T-helper 2 cell treated with Interferon-gamma antibody and Interleukin-4, amounts not matched to agents 5 μg/mL and 100 μg/mL, for 36 hours (primary cell): Measurements from ENCODE around the gene SLC13A1.
"Not testable (repeated sequence)": the region's sequence is repeated elsewhere in the genome, so short reads cannot be mapped to it uniquely, and the experiment has no call there.

ENCODE experiments used
- DNase-seq: peaks from one replicate; pipeline ENCODE4 v3.0.0; 2021; ENCODE audit warnings: low spot score
- H3K27ac Mint-ChIP-seq: one replicate; pipeline ENCODE4 v1.8.0; 2021; ENCODE audit warnings: mild to moderate bottlenecking, mixed read lengths
- H3K27me3 Mint-ChIP-seq: one replicate; pipeline ENCODE4 v1.8.0; 2021; ENCODE audit warnings: low read depth, mixed read lengths
- H3K36me3 Mint-ChIP-seq: one replicate; pipeline ENCODE4 v1.8.0; 2021; ENCODE audit warnings: low read depth, mixed read lengths
- H3K4me1 Mint-ChIP-seq: one replicate; pipeline ENCODE4 v1.8.0; 2021; ENCODE audit warnings: low read depth, mixed read lengths
- H3K4me3 Mint-ChIP-seq: one replicate; pipeline ENCODE4 v1.8.0; 2022; ENCODE audit warnings: mild to moderate bottlenecking, moderate library complexity, mixed read lengths
- H3K9me3 Mint-ChIP-seq: one replicate; pipeline ENCODE4 v1.8.0; 2021; ENCODE audit warnings: mixed read lengths

The SLC13A1 gene, protein sequence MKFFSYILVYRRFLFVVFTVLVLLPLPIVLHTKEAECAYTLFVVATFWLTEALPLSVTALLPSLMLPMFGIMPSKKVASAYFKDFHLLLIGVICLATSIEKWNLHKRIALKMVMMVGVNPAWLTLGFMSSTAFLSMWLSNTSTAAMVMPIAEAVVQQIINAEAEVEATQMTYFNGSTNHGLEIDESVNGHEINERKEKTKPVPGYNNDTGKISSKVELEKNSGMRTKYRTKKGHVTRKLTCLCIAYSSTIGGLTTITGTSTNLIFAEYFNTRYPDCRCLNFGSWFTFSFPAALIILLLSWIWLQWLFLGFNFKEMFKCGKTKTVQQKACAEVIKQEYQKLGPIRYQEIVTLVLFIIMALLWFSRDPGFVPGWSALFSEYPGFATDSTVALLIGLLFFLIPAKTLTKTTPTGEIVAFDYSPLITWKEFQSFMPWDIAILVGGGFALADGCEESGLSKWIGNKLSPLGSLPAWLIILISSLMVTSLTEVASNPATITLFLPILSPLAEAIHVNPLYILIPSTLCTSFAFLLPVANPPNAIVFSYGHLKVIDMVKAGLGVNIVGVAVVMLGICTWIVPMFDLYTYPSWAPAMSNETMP

DNA sequence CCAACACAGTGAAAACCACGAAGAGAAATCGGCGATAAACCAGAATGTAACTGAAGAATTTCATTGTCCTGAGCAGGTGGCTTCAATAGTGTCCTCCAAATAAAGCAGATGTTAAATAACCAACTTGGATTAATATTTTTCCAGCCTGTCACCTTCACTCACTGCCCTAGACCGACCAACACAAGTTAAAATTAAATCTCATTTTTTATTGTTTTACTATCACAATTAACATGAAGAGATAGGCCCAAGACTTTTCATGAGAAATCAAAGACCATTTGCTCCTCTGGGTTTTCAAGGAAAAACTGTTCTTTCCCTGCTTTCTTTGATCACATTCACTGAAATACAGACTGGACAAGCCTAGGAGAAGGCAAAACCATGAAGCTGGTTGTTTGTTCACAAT lies at the start of gene SLC13A1:
Gene SLC13A1 (minus strand): TSS at position 87 of the 400 bp plus-strand sequence. CDS start 23 bp downstream, at position 64.
- Mint-ChIP-seq H3K4me1 (no peaks in the 10 kb centered on the region), H3K27me3 (no peaks in the 10 kb centered on the region), H3K36me3 (no peaks in the 10 kb centered on the region), H3K27ac (no peak within 1 kb of the TSS), H3K9me3 (no peaks in the 10 kb centered on the region), H3K4me3 (no peak within 1 kb of the TSS)
- DNase-seq = no peak

DNA sequence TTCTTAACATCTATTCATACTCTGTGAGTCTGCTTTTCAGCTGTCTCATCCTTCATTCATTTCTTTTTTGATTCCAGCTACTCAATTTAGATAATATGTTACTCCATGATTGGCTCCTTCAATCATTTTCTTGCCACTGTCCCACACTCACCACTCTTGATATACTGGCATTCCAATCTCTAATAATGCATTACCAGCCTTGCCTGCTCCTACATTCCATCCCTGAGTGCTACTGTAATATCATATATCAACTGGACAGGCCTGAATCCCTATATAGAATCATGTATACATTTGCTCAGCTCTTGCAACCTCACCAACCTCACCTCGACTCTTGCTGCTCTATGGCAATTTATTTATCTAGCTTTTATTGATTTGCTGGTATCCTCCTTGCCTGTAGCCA lies 45.0 kb upstream of the SLC13A1 start:
- no peaks in the 10 kb centered on the region for H3K36me3 Mint-ChIP-seq
- no peak overlapping the region for H3K4me3 Mint-ChIP-seq
- no peaks in the 10 kb centered on the region for H3K4me1 Mint-ChIP-seq
- DNase-seq = no peak
- H3K27ac Mint-ChIP-seq = no peak overlapping the region
- H3K9me3 Mint-ChIP-seq = no peaks in the 10 kb centered on the region
- no peaks in the 10 kb centered on the region for H3K27me3 Mint-ChIP-seq

DNA sequence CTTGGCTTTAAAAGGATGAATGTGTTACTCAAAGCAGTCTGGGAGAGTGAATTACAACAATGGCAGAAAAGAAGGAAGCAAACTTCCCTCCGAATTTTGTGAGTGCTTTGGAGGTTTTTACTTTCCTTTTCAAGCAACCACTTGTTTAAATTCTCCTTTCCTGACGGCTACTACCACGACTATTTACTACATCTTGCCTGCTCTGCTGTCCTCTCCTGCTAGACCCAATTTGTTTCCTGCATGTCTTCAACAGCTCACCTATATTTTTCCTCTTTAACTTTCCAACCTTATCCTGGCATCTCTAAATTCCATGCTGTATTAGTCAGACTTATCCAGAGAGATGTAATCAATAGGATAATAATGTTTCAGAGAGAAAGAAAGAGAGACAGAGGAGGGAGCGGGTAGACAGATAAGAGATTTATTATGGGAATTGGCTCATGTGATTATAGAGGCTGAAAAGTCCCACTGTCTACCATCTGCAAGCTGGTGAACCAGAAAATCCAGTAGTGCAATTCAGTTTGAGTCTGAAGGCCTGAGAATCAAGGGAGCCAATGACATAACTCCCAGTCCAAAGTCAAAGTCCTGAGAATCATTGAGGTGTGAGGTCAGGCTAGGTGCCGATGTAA lies 42.8 kb upstream of the SLC13A1 start:
- no peak for DNase-seq
- Mint-ChIP-seq H3K9me3 (no peaks in the 10 kb centered on the region), H3K4me3 (no peak overlapping the region), H3K27ac (no peak overlapping the region), H3K36me3 (no peaks in the 10 kb centered on the region), H3K27me3 (no peaks in the 10 kb centered on the region), H3K4me1 (no peaks in the 10 kb centered on the region)

DNA sequence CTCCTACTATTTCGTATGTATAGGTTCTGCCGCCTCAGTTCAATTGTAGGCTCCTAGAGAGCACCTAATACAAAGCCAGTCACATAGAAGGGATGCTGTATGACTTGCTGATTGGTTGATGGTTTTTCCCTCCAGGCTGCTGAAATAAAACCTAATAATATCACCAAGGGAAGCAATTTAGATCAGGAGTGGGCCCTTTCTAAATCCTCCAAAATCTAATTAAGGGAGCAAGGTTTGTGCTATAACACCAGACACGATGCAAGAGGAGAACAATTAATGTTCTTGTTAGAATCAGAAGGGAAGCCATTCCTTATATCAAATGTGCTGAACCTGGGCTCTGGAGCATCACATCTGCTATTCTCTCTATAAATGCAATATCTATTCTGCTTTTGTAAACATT lies 42.0 kb upstream of the SLC13A1 start:
- DNase-seq = no peak
- Mint-ChIP-seq H3K36me3 (no peaks in the 10 kb centered on the region), H3K4me1 (no peaks in the 10 kb centered on the region), H3K27me3 (no peaks in the 10 kb centered on the region), H3K9me3 (no peaks in the 10 kb centered on the region), H3K27ac (no peak overlapping the region), H3K4me3 (no peak overlapping the region)

DNA sequence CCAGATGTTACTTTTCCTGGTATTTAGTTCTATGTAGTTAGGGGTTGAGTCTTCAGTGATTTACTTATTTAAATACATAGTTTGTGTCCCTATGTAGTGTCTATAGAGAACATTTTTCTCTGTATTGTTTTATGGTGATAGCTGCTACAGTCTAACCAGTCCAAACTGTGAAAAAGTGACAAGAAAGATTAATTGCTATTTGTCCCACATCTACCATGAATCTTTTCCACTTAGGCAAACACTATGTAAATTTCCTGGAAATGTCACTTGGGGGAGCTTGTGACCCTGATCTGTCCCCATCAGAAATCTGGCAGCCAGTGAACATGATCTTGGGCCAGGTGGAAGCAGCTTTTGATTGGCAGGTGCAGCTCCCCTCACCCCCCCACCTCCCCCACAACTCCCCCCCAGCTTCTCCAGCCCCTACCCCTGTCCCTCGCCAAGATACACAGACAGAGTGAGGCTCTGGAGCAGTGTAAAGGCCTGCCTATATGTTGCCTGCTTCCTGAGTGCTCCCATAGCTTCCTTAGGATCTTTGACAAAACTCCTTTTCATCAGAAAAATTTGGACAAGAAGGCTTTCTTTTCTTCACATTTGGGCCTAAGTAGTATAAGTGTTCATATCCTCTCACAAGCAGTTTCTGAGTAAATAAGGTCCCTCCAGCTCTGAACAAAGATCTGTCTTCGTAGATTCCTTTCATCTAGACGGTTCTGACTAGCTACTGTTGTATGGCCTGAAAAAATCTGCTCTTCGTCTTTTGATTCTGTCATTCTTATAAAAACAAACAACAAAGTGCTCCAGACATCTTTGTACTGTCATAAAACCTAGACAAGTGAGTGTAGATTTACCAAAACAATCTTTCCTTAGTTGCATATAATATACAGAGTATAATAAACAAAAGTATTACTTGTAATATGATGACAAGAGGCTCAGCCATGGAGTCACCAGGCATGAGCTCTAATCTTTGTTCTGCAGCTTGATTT lies 31.5 kb upstream of the SLC13A1 start:
- no peak overlapping the region for H3K27ac Mint-ChIP-seq
- H3K36me3 Mint-ChIP-seq = no peaks in the 10 kb centered on the region
- H3K4me1 Mint-ChIP-seq = no peaks in the 10 kb centered on the region
- no peaks in the 10 kb centered on the region for H3K9me3 Mint-ChIP-seq
- H3K4me3 Mint-ChIP-seq = no peak overlapping the region
- no peaks in the 10 kb centered on the region for H3K27me3 Mint-ChIP-seq
- no peak for DNase-seq

DNA sequence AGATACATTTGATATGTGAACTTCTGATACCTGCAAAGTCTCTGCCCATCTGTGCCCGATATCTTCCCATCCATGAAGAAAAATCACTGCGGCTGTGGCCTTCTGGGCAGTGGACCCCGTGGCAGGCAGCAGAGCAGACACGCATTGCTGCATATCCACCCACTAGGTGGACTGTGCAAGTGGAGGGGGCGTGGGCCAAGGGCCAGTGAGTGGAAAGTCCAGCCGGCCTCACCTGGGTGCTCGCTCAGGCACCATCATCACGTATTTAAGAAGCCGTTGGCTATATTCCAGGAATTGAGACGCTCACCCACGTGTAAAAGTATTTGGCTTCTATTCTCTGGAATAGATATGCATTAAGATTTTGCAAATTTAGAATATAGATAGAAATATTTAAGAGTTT lies 30.8 kb upstream of the SLC13A1 start:
- Mint-ChIP-seq H3K27me3 (no peaks in the 10 kb centered on the region), H3K4me3 (no peak overlapping the region), H3K36me3 (no peaks in the 10 kb centered on the region), H3K27ac (no peak overlapping the region), H3K4me1 (no peaks in the 10 kb centered on the region), H3K9me3 (peaks cover under 1% of the 10 kb centered on the region)
- no peak for DNase-seq

DNA sequence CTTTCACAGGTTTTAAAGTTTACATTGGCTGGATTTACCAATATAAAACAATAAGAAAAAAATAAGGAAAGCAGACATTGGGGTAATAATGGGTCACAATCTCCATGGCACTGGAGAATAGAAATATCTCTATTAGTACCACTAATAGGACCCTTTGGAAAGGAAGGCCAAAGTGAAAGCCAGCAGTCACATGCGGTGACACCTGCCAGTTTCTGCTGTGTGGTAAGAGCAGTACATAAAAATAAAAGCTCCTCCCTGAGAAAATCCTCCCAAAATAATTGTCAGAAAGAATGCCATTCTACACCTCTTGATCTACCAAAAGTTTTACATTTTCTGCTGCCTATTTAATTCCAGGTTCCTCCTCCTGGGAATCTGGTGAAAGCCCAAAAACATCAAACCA lies 30.4 kb upstream of the SLC13A1 start:
- H3K4me3 Mint-ChIP-seq = no peak overlapping the region
- H3K36me3 Mint-ChIP-seq = no peaks in the 10 kb centered on the region
- no peak for DNase-seq
- no peaks in the 10 kb centered on the region for H3K27me3 Mint-ChIP-seq
- H3K9me3 Mint-ChIP-seq = peaks cover 5% of the 10 kb centered on the region
- H3K4me1 Mint-ChIP-seq = no peaks in the 10 kb centered on the region
- H3K27ac Mint-ChIP-seq = no peak overlapping the region

DNA sequence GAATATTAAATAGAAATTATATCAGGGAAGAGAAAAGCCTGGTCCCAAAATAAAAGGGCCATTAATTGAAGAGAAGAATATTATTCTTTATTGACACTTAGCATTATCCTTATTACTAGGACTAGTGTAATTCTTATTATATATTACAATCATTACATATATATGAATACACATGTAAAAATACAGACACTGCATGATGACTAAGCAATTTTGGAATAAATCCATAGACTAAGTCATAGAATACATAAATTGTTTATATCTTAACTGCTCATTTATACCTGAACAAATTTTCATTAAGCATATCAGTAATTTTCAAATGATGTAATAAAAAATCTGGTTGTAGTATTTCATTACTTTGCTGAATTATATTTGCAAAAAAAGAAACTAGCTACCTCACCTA lies 29.7 kb upstream of the SLC13A1 start:
- Mint-ChIP-seq H3K4me1 (no peaks in the 10 kb centered on the region), H3K27ac (no peak overlapping the region), H3K4me3 (no peak overlapping the region), H3K27me3 (no peaks in the 10 kb centered on the region), H3K36me3 (no peaks in the 10 kb centered on the region), H3K9me3 (peaks cover 7% of the 10 kb centered on the region)
- no peak for DNase-seq

DNA sequence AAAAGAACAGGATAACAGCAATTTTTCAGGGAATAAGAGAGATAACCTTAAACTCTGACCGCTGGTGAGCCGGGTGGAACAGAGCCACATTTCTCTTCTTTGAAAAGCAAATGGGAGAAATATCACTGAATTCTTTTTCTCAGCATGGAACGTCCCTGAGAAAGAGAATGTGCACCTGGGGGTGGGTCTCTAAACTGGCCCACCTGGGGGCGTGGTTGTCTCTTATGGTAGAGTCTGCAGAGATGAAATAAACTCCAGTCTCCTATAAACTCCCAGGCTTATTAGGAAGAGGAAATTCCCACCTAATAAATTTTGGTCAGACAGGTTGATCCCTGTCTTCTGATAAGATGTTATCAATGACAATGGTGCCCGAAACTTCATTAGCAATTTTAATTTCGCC lies 27.9 kb upstream of the SLC13A1 start:
- H3K4me1 Mint-ChIP-seq = not testable (repeated sequence)

DNA sequence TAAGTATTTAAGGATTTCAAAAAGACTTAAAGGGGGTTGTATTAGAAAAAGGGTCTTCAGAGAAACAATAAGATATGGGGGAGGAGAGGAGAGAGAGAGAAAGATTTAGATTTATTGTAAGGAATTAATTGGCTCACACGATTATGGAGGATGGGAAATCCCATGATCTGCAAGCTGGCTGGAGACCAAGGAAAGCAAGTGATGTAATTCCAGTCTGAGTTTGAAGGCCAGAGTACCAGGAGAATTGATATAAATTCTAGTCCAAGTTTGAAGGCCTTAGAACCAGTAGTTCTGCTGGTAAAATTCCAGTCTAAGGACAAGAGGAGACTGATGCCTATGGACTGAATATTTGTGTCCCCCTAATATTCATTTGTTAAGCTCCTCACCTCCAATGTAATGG lies 20.6 kb upstream of the SLC13A1 start:
- H3K4me1 Mint-ChIP-seq = no peaks in the 10 kb centered on the region
- no peak for DNase-seq
- no peak overlapping the region for H3K4me3 Mint-ChIP-seq
- peaks cover 14% of the 10 kb centered on the region for H3K9me3 Mint-ChIP-seq
- no peak overlapping the region for H3K27ac Mint-ChIP-seq
- H3K36me3 Mint-ChIP-seq = no peaks in the 10 kb centered on the region
- no peaks in the 10 kb centered on the region for H3K27me3 Mint-ChIP-seq

More for the DNA sequence above, 27.9 kb upstream of the SLC13A1 start:
- H3K27me3 Mint-ChIP-seq, H3K27ac Mint-ChIP-seq, H3K9me3 Mint-ChIP-seq, H3K36me3 Mint-ChIP-seq, H3K4me3 Mint-ChIP-seq, DNase-seq: not testable (repeated sequence)

DNA sequence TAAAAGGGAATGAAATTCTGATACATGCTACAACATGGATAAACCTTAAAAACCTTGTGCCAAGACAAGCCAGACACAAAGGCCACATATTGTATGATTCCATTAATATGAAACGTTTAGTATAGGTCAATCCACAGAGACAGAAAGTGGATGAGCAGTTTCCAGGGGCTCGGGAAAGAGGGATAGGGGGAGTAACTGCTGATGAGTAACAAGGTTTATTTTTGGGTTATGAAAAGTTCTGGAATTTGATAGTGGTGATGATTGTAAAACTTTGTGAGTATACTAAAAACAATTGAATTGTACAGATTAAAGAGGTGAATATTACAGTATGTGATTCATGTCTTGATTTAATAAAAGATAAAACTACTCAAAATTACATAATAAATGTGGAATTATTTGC lies 19.1 kb upstream of the SLC13A1 start:
- Mint-ChIP-seq H3K4me1 (no peaks in the 10 kb centered on the region), H3K4me3 (no peak overlapping the region), H3K36me3 (no peaks in the 10 kb centered on the region), H3K9me3 (peaks cover 18% of the 10 kb centered on the region), H3K27ac (no peak overlapping the region), H3K27me3 (no peaks in the 10 kb centered on the region)
- no peak for DNase-seq

DNA sequence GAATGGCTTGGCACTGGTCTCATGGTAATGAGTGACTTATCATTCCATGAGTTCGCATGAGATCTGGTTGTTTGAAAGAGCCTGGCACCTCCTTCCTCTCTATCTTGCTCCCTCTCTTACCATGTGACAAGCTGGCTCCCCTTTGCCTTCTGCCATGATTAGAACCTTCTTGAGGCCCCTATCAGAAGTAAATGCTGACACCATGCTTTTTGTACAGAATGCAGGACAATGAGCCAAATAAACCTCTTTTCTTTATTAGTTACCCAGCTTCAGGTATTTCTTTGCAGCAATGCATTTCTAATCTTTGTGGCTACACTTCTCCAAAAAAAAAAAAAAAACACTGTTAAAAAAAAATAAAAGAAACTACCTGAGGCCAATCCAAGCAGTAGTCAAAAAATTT lies 17.1 kb upstream of the SLC13A1 start:
- Mint-ChIP-seq H3K4me3 (no peak overlapping the region), H3K36me3 (no peaks in the 10 kb centered on the region), H3K27me3 (no peaks in the 10 kb centered on the region), H3K27ac (no peak overlapping the region), H3K4me1 (no peaks in the 10 kb centered on the region), H3K9me3 (peaks cover 11% of the 10 kb centered on the region)
- DNase-seq = no peak

DNA sequence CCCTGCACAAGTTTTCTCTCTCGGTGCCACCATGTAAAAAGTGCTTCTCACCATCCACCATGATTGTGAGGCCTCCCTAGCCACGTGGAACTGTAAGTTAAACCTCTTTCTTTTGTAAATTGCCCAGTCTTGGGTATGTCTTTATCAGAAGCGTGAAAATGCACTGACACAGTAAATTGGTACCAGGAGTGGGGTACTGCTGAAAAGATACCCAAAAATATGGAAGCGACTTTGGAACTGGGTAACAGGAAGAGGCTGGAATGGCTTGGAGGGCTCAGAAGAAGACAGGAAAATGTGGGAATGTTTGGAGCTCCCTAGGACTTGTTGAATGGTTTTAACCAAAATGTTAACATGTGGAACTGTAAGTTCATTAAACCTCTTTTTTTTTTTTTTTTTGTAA lies 15.6 kb upstream of the SLC13A1 start:
- no peaks in the 10 kb centered on the region for H3K27me3 Mint-ChIP-seq
- peaks cover 9% of the 10 kb centered on the region for H3K9me3 Mint-ChIP-seq
- no peak for DNase-seq
- H3K4me1 Mint-ChIP-seq = no peaks in the 10 kb centered on the region
- H3K36me3 Mint-ChIP-seq = no peaks in the 10 kb centered on the region
- no peak overlapping the region for H3K27ac Mint-ChIP-seq
- no peak overlapping the region for H3K4me3 Mint-ChIP-seq
